CD4-positive, alpha-beta T cell treated with Interleukin-10 for 1 hour (primary cell): ENCODE results near the gene SERPINA5.
"Not testable (repeated sequence)": the region's sequence is repeated elsewhere in the genome, so short reads cannot be mapped to it uniquely, and the experiment has no call there.

Experiments
- DNase-seq: peaks from one replicate; pipeline ENCODE4 v3.0.0-alpha.2; 2020

The SERPINA5 gene

GRCh38 chr14:94608966-94609365 is 27.7 kb downstream of the SERPINA5 start:
- DNase-seq = not testable (repeated sequence)

DNA sequence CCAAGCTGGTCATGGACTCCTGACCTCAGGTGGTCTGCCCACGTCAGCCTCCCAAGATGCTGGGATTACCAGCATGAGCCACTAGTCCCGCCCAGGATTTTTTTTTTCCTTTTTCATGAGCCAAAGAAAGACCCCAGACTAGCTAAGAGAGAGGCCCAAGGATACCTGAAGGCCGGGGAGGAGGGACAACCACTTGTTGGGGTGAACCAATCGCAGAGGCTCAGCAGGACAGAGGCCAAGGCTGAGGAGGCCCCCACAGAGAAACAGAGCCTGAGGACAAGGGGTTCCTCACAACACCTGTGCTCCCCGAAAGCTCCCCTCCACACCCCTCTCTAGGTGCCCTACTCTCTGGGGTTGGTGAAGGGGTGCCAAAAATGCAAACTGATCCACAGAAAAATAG is 30.0 kb downstream of the SERPINA5 start:
- DNase-seq = no peak

DNA sequence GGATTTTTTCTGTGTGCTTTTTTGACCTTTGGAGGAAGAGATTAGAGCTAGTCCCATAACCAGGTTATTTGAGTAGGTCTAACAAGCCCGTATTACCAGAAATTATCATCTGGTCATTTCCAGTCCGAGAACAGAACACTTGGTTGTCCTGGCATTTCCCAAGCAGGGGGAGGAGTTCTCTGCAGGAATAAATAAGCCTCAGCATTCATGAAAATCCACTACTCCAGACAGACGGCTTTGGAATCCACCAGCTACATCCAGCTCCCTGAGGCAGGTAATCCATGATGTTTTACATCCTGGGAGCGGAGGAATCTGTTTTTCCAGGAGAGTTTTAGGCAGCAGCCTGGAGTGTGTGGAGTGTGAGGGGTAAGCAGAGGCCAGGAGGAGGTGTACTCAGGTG is 30.9 kb downstream of the SERPINA5 start, which contains the start of gene SERPINA3:
TSS of gene SERPINA3 (plus strand) at position 218 of the 400 bp plus-strand sequence. CDS start 2,051 bp downstream, outside the sequence.
- DNase-seq = no peak

- no peak for DNase-seq
Observed at GRCh38 chr14:94612580-94613554, 31.6 kb downstream of the SERPINA5 start.

GRCh38 chr14:94613720-94614644 is 32.8 kb downstream of the SERPINA5 start:
- no peak for DNase-seq

GRCh38 chr14:94614802-94615201 is 33.6 kb downstream of the SERPINA5 start:
- DNase-seq = no peak

DNA sequence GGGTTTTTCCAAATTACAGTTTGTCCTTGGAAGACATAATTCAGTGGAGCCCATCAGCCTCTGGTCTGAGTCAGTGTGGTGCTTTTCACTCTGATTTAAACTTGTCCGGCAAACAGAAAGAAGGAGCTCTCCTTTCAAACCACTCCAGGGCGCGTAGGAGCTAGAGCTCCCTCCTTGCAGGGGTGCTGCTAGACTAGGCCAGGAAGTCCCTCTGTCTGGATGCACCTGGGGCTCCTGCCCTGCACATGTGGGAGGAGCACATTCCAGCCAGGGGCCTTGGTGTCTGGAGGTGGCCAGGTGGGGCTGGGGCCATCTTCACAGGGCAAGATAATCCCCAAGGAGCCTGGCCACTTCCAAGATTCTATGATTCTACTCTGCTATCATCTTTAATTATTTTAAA is 34.0 kb downstream of the SERPINA5 start:
- DNase-seq = no peak

DNA sequence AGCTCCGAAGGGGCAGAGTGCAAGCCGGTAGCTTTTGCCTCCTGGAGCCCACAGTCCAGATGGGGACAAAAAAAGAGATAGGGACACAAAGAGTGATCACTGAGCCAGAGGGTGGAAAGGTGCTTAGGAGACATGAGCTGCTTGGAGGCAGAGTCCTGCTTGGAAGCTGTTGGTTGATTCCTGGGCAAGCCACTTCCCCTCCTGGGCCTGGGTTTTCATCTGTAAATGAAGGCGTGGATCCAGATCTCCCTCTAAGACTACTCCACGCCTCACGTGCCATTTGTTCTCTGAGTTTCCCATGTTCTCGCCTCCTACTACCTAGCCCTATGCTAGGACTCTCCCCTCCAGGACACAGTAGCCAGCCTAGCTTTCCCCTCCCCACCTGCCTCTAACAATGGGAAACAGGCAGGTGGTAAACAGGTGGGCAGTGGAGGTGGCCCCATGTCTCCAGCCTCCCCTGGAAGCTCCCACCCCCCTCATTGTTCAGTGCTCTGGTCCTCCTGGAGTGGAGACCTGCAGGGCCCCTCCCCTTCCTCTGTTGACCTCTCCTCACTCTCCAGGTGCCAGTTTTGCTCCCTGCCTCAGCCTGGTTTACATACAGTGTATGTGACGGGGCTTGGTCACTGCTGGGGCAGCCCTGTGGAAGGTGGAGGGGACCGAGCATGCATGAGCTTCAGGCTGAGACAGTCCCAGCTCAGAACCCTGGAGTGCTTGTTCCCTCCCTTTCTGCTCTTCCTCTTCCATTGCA is 34.8 kb downstream of the SERPINA5 start:
- no peak for DNase-seq

DNA sequence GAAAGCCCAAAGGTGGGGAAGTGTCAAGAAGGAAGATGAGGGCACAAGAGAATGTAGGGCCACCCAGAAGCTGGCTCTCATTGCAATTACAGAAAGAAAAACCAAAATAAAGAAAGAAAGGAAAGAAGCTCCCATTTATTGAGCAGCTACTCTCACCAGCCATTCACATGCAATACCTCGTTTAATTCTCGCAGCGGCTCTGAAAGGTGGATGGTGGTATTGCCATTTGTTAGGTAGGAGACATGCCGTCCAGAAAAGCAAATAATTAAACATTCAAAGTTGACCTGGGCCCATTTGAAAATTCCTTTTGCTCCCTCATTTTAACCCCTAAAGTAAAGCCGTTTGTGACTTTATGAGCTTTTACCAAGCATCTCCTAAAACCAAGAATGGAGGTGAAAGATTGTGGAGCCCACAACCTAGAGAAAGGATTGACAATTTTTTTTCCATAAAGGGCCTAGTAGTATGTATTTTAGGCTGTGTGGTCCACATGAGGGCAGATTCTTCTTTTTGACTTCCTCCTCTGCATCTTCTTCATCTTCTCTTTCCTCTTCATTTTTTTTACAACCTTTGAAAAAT is 36.2 kb downstream of the SERPINA5 start:
- DNase-seq = no peak

DNA sequence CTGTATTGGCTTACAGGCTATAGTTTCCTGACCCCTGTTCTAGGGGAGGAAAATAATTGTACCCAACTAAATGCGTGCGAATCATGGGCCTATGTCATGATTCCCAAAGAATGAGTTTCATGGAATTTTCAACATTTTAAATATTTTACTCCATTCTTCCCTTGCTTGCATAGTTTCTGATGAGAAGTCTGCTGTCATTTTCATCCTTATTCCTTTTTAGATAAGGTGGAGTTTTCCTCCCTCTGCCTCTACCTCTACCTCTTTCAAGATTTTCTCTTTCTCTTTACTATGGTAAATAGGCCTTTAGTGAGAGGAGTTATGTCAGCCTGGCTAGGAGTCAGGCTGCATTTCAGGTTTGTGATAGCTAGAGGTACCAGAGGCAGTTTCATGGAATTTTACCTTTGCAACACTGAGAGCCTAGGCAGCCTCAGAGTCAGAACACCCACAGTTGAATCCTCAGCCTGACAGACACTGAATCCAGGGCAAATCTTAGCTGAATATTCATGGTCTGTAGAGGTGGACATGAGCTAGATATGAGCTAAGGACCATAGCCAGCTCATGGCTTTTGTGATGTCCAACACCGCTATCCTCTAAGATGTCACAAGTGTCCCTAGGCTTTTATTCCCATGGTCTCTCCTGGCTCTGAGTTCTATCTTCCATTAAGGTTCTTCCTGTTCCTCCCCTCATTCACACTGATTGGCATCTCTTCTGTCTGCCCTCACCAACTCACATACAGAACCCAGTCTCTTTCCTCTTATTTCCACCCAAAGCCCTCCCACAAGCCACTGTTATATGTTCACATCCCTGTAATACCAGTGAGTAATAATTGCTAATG is 37.0 kb downstream of the SERPINA5 start:
- no peak for DNase-seq

DNA sequence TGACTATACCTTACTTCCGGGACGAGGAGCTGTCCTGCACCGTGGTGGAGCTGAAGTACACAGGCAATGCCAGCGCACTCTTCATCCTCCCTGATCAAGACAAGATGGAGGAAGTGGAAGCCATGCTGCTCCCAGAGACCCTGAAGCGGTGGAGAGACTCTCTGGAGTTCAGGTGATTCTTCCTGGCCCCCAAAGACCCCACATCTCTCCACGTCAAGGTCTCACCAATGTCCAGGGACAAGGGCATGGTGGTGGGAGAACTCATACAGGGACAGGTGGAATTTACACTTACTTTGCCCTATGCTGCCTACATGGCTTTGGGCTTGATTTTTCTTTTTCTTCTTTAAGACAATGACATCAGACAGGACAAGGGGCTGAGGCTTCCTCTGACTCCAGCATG is 38.1 kb downstream of the SERPINA5 start:
- no peak for DNase-seq

DNA sequence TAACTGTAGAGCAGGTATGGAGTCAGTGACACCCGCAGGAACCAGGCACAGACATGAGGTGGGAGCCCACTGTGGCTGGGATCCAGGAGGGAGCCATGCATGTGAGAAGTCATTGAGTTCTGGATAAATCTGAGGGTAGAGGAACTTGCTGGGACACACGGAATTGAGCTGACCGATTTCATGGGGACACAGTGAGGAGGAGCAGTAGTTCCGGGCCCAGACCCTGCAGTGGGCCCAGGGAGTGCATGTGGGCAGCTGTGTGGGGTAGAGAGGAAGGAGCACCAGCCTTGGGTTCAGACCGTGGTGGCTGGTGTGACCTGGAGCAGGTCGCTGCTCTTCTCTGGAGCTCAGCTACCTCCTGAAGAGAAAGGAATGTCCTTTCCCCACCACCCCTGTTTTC is 39.4 kb downstream of the SERPINA5 start:
- DNase-seq = no peak

DNA sequence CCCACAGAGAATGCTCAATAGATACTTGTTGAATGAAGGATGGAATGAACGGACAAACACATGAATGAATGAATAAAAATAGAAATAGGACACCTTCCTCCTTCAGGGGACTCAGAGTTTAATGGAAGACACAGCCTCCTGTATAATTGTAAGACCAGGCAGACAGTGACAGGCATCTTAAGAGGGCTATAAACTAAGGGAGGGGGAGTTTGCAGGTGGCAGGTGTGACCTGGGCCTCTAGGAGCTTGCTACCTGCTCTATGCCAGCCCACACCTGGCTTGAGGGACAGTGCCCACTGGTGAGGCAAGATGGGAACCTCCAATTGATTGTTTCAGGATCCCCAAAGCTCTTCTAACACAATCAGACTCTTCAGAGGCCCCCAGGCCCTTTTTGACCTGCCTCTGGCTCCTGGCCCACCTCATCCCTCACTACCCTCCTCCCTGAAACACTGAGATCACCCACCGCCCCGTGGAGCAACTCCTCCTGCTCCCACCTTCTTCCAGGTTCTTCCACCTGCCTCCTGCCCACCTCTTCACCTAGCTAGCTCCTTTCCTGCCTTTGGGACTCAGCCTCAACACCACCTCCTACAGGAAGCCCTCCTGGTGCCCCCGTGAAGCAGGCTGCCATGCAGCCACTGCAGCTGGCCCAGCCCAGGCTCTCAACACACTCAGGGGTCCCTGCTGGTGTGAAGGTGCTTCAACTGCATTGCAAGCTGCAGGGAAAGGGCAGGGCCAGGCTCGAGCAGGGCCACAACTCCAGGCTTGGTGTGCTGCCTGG is 40.3 kb downstream of the SERPINA5 start:
- DNase-seq = no peak

- DNase-seq = no peak
Observed at GRCh38 chr14:94622653-94623421, 41.6 kb downstream of the SERPINA5 start.

GRCh38 chr14:94623422-94623809 is 42.2 kb downstream of the SERPINA5 start:
- no peak for DNase-seq

DNA sequence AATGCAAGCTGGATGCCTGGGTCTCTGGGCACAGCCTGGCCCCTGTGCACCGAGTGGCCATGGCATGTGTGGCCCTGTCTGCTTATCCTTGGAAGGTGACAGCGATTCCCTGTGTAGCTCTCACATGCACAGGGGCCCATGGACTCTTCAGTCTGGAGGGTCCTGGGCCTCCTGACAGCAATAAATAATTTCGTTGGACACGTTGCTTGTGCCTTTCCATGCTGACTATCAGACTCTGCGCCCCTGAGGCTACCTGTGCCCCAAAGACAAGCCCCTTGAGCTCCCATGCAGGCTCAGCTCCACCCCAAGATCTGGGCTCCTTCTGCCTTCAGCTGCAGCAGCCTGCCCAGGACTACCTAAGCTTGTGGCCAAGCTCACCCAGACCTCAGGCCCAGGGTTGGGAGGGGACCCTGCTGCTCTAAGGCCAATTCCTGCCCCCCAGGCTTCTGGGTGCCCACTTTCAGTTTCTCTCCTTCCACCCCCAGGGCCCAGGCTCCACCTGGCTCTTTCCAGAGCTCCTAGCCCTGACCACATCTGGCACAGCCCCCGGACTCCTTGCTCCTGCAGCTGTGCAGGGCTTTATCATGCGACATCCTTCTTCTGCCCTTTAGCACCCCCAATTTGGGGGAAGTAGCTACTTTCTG is 42.8 kb downstream of the SERPINA5 start:
- DNase-seq = no peak

GRCh38 chr14:94624537-94625352 is 43.5 kb downstream of the SERPINA5 start:
- DNase-seq = no peak

DNA sequence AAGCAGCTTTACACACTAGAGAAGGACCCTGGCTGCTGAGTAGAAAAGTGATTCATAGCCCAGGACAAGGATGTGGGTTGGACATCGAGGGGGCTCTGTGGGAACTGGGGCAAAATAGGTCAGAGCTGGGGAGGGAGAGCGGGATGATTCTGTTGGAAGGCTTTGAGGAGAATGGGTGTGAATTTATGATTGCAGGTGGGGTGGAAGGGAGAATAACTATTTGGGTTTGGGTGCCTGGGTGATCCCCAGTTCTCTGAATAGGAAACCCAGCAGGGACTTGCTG is 44.1 kb downstream of the SERPINA5 start:
- DNase-seq = no peak

- DNase-seq = no peak
Observed at GRCh38 chr14:94628578-94628977, 47.4 kb downstream of the SERPINA5 start.
